Pancreas (tissue), 10 donors: ENCODE results near the gene GAS2. TPM values are rescaled to one million over a fixed set of nuclear protein-coding genes. Genes with fewer than 3 reads are reported as not detected.

Experiments used
- ATAC-seq, 4 donors: fragments of 200-7000 bp; cut with Tn5 transposase; one replicate each; pipeline versions ENCODE4 v1.8.0 to v1.9.1; 2020; ENCODE audit warnings: mild to moderate bottlenecking in 4 of 4, moderate library complexity in 4 of 4
- DNase-seq, 6 donors: peaks; one replicate each; pipeline ENCODE4 v3.0.0-alpha.2; 2020
- FAIRE-seq: peaks from 2 replicates; lab custom pipeline; 2012; peaks lifted over from hg19 to GRCh38; lab: Jason Lieb, UNC
- H3K27ac ChIP-seq, 4 donors: fragments of 200-600 bp; sonication (generic); 1 replicate in 3 of 4; 2 replicates in 1 of 4; pipeline versions ENCODE4 v1.5.0 to v1.8.0; 2020
- H3K27me3 ChIP-seq, 4 donors: fragments of 200-600 bp; one replicate each; pipeline ENCODE4 v1.8.0; 2021
- H3K36me3 ChIP-seq, 3 donors: fragments of 200-600 bp; sonication (generic) in 1 of 3; one replicate each; pipeline versions ENCODE4 v1.5.0 to v1.8.0; 2020 to 2021
- H3K4me1 ChIP-seq, 3 donors: fragments of 200-600 bp; one replicate each; pipeline ENCODE4 v1.8.0; 2021
- H3K4me3 ChIP-seq, 4 donors: fragments of 200-600 bp; sonication (generic) in 2 of 4; one replicate each; pipeline versions ENCODE4 v1.5.0 to v1.8.0; 2020 to 2021
- H3K9me3 ChIP-seq, 4 donors: fragments of 200-600 bp; one replicate each; pipeline ENCODE4 v1.8.0; 2021
- WGBS, 2 donors: extraction: QIAGEN DNeasy Blood & Tissue Kit; methylation state at CpG; one replicate each; pipeline ENCODE4 v1.1.7; 2013; 5-methylcytosine and 5-hydroxymethylcytosine counted together
- intact Hi-C, 3 donors: fragments of 100-400 bp; cut with DNase I; formaldehyde crosslinking; loops; one replicate each; pipeline versions ENCODE4 v1.11.1 to v1.14.2; 2022
- polyA plus RNA-seq, 2 donors: library from polyadenylated mRNA; stranded (reverse); fragments of 200-250 nt; gene quantifications; one replicate each; pipeline ENCODE4 v1.2.3, GENCODE V29; 2013
- total RNA-seq, 6 donors: library from RNA; stranded (reverse); fragmentation: NEBNext Ultra II Directional in 4 of 6; extraction: Animal tissue kit (Norgen Biotek cat#: 25700) in 4 of 6; gene quantifications; one replicate each; pipeline versions ENCODE4 v1.2.1 to v1.2.4, GENCODE V29; 2021 to 2023
- TF ChIP-seq, protein P1 (sequence below), 4 donors: fragments of 200-600 bp; sonication (generic) in 3 of 4; IDR thresholded peaks; one replicate each; pipeline versions ENCODE4 v1.5.0 to v1.8.0; 2021; ENCODE audit warnings: antibody characterized with exemption in 4 of 4
- donor health status: healthy with polysubstance abuse.
- donor health status: DM: no; HTN: no; CAD: no; lungs with moderate emphysema.
- donor health status: DM: no; HTN: no; CAD: no.
- donor health status: control.
- donor health status: control.
- donor health status: Bipolar disorder and iron deficiency.
- donor health status: DM: yes; HTN: yes; CAD: no.
- donor health status: DM: no; HTN: no; CAD: no.
- donor health status: DM: no; HTN: no; CAD: no.
- donor health status: DM: yes; HTN: yes; CAD: no.

The GAS2 gene
- total and polyA plus RNA-seq, 8 donors = 4.1 to 13.4 (median 11.2) TPM

DNA sequence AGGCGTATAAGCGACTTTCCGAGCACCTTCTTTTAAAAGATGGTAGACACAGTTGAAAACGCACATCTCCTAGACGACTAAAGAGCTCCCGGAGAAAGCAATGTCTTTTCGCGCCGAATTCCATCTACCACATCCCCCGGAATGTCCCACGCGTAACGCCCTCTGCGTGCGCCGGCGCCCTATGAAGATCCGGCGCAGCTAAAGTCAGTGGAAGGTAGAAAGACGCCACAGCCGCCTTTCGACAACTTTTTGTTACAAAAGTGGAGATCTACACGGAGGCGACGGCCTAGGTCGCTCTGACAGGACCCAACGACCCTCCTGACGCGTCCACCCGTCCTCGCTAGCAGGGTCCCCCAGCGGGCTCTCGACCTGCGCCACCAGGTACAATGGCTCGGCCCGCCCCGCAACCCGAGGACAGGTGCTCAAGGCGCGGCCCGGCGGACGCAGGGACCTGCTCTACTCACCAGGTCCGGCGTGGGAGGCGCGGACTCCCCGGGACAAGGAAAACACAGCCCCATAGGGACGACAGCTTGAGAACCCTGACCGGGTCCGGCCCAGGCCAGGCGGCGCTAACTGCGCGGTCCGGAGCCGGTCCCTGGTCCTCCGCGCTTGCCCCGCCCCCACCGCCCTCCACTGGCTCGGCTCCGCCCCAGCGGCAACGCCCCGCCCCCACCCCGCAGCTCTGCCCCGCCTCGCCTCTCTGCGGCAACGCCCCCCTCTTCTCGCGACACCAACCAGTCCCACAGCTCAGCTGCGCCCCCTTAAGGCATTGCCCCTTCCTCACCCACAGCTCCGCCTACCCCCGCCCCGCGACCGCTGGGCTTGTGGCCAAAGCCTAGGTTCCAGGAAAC, 163.0 kb downstream of the GAS2 start, which contains the start of gene SVIP:
SVIP (minus strand) TSS at position 571 of the 851 bp plus-strand sequence; CDS start at position 518, 53 bp downstream.
- DNase-seq (peak; percentile 97 to 100 (median 99)), FAIRE-seq (no peak)
- peaks cover 0 to 4% (median 0%) of the 10 kb centered on the region in 3 donors for H3K36me3 ChIP-seq

DNA sequence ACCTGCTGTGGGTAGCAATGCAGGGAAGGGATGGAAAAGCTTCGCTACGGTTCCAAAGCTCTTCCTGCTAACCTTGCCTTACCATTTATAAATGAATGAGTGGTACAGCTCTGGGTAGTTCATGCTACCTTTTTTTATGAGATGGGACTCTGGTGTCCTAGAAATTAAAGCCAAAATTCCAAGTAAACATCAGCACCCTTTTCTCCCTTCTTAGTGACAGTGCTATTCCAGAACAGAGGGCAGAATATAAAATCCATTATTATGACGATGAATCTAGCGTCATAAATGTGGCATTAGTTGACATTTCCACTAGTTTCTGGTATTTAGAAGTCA, 163.6 kb downstream of the GAS2 start:
- FAIRE-seq = peak; percentile 9
- no peaks in the 10 kb centered on the region for H3K9me3 ChIP-seq
- intact Hi-C loops = no loop called here
- peak overlapping the region in 2 of 4 donors; percentile 77 to 87 for H3K4me3 ChIP-seq
- no peak for ATAC-seq
- peaks cover 0 to 11% (median 0%) of the 10 kb centered on the region in 3 donors for H3K4me1 ChIP-seq
- WGBS, 2 donors = 3 to 5% methylated on average over 4 of the region's 4 CpGs
- H3K36me3 ChIP-seq = peaks cover 0 to 4% (median 0%) of the 10 kb centered on the region in 3 donors
- H3K27me3 ChIP-seq = no peaks in the 10 kb centered on the region
- TF ChIP-seq, protein P1, sequence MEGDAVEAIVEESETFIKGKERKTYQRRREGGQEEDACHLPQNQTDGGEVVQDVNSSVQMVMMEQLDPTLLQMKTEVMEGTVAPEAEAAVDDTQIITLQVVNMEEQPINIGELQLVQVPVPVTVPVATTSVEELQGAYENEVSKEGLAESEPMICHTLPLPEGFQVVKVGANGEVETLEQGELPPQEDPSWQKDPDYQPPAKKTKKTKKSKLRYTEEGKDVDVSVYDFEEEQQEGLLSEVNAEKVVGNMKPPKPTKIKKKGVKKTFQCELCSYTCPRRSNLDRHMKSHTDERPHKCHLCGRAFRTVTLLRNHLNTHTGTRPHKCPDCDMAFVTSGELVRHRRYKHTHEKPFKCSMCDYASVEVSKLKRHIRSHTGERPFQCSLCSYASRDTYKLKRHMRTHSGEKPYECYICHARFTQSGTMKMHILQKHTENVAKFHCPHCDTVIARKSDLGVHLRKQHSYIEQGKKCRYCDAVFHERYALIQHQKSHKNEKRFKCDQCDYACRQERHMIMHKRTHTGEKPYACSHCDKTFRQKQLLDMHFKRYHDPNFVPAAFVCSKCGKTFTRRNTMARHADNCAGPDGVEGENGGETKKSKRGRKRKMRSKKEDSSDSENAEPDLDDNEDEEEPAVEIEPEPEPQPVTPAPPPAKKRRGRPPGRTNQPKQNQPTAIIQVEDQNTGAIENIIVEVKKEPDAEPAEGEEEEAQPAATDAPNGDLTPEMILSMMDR (IDR thresholded peaks at IDR 0.05) = no peak
- H3K27ac ChIP-seq = peak overlapping the region in 2 of 4 donors; percentile 24 to 53
- DNase-seq = no peak

More for the DNA sequence above, 163.0 kb downstream of the GAS2 start, which contains the start of gene SVIP:
- peak; percentile 95 to 99 (median 96) for ATAC-seq
- peak within 1 kb of the TSS; percentile 81 to 95 (median 90) for H3K27ac ChIP-seq
- 1% methylated on average over 79 of the region's 79 CpGs for WGBS, 2 donors
- H3K27me3 ChIP-seq = no peaks in the 10 kb centered on the region
- intact Hi-C loops = no loop called here
- no peaks in the 10 kb centered on the region for H3K9me3 ChIP-seq
- TF ChIP-seq, protein P1 (IDR thresholded peaks at IDR 0.05) = peak; percentile 43 to 65 (median 50)
- peak within 1 kb of the TSS; percentile 61 to 89 (median 82) for H3K4me3 ChIP-seq
- peaks cover 0 to 11% (median 0%) of the 10 kb centered on the region in 3 donors for H3K4me1 ChIP-seq

DNA sequence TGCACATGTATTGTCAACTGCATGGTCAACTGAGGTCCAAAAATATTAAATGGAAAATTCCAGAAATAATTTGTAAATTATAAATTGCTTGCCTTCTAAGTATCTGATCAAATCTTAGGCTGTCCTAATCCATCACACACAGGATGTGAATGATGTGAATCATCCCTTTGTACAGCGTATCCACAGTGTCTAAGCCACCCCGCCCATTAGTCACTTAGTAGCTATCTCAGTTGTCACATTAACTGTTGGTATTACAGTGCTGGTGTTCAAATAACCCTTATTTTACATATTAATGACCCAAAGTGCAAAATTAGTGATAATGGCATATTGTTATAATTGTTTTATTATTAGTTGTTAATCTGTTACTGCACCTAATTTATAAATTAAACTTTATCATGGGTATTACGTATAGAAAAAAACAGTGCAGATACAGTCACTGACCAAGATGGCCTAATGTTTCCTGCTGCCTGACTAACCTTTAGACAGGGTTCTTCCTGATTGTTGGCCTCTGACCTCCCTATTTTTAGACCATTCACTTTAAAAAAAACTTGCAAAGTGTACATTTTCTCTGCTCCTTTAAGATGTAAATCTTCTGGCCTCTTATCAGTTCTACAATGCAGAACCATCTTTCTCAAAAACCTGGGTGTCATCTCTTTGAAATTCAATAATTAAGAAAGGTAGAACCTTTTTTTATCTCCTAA, 166.1 kb downstream of the GAS2 start:
- no peak for ATAC-seq
- H3K9me3 ChIP-seq = no peaks in the 10 kb centered on the region
- no peaks in the 10 kb centered on the region for H3K27me3 ChIP-seq
- 86 to 88% methylated on average over 3 of the region's 3 CpGs for WGBS, 2 donors
- TF ChIP-seq, protein P1 (IDR thresholded peaks at IDR 0.05) = no peak
- no peaks in the 10 kb centered on the region for H3K36me3 ChIP-seq
- no peak overlapping the region for H3K4me3 ChIP-seq
- no peak overlapping the region for H3K27ac ChIP-seq
- intact Hi-C loops = no loop called here
- DNase-seq = no peak
- H3K4me1 ChIP-seq = peaks cover 0 to 11% (median 0%) of the 10 kb centered on the region in 3 donors
- no peak for FAIRE-seq

DNA sequence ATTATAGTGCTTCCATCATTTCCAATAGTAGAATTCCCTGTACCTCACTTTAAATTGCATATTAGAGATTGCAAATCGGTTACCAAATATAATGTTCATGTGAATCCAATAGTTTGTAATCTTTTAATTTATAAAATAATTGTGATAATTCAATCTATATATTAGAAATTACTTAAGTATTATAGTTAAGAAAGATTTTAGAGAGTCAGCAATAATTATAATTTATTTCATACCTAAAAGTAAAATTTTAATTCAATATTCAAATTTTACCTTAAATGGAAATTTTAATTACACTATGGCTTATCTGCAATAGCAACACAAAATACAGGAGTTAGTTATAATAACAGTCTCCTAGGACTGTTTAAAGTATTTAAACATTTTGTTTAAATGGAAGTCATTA, 180.3 kb downstream of the GAS2 start:
- Histone ChIP-seq H3K27ac (no peak overlapping the region), H3K4me1 (no peaks in the 10 kb centered on the region), H3K4me3 (no peak overlapping the region), H3K9me3 (no peaks in the 10 kb centered on the region), H3K27me3 (no peaks in the 10 kb centered on the region), H3K36me3 (no peaks in the 10 kb centered on the region)
- TF ChIP-seq, protein P1 (IDR thresholded peaks at IDR 0.05) = no peak
- WGBS, 2 donors = 84 to 87% methylated on average over 1 of the region's 1 CpG
- intact Hi-C loops = no loop called here
- FAIRE-seq (no peak), ATAC-seq (no peak), DNase-seq (no peak)
